Dedifferentiated amniotic fluid mesenchymal stem cell (primary cell): ENCODE results near the gene MARCHF11.

ENCODE experiments used
- DNase-seq: peaks from one replicate; pipeline ENCODE4 v3.0.0-alpha.2; 2016; ENCODE audit errors: extremely low spot score

MARCHF11 gene, protein sequence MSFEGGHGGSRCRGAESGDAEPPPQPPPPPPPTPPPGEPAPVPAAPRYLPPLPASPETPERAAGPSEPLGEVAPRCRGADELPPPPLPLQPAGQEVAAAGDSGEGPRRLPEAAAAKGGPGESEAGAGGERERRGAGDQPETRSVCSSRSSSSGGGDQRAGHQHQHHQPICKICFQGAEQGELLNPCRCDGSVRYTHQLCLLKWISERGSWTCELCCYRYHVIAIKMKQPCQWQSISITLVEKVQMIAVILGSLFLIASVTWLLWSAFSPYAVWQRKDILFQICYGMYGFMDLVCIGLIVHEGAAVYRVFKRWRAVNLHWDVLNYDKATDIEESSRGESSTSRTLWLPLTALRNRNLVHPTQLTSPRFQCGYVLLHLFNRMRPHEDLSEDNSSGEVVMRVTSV

DNA sequence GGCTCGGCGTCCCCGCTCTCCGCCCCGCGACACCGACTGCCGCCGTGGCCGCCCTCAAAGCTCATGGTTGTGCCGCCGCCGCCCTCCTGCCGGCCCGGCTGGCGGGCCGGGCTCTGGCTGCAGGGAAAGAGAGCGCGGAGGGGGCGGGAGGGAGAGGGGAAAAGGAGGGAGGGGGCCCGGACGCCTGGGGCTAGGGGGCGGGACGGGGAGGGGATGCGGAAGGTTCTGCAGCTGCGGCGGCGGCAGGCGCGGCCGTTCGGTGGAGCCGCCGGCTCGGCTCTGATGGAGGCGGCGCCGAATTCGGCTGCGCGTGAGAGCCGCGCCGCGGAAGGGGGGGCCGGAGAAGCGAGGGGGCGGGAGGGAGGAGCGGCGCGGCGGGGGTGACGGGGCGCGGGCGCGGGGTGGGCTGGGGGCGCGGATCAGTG lies at the start of gene MARCHF11:
Gene MARCHF11 (minus strand): TSS at position 281 of the 425 bp plus-strand sequence. CDS start 216 bp downstream, at position 65.
- no peak for DNase-seq

GRCh38 chr5:16225927-16226326 lies 46.3 kb upstream of the MARCHF11 start:
- no peak for DNase-seq

DNA sequence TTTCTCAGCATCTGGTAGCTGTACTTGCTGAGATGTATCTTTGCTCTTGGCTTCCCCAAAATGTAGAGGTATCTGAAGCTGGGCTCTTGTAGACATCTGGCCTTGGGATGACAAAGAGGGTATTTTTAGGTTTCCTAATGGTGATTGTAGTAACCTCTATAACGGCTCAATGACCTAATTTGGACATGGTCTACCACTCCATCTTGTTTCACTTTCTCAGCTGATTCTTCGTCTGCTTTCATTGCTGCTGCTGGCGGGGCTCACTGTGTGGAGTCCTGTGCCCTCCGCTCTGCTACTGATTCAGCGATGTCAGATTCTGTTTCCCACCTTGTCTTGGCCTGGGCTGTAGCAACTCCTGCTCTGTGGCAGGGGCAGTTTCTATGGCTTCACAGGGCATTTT lies 12.7 kb upstream of the MARCHF11 start:
- DNase-seq = no peak

DNA sequence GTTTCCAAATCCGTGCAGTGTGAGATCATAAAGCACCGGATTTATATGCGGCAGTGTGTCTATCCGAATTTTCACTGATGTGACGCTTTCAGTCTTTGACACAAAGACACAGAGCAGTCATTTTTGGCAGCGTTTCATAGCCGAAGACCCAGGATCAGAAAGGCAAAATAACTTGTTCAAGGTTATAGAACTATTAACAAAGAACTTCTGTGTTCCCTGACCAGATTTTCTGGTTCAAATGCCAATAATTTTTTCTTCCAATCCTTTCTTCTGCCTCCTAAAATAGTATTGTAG lies 1.1 kb upstream of the MARCHF11 start:
- no peak for DNase-seq

- DNase-seq = no peak
Observed at GRCh38 chr5:16179936-16180788, 571 bp upstream of the MARCHF11 start.

DNA sequence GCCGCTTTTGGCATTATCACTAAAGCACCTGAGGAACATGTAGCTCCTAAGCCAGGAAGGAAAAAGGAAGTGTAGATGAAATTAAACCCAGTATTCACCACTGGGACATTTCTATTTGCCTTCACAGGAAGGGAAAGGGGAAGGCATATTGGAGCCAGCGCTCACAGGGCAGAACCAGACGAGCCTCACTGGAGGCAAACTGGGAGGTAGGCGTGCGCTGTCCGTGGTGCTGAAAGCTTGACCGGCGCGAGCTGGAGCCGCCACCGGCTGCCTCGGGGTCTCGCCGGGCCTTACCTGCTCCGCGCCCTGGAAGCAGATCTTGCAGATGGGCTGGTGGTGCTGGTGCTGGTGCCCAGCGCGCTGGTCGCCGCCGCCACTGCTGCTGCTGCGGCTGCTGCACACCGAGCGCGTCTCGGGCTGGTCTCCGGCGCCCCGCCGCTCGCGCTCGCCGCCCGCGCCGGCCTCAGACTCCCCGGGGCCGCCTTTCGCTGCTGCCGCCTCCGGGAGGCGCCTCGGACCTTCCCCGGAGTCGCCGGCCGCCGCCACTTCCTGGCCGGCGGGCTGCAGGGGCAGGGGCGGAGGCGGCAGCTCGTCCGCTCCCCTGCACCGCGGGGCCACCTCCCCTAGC lies 732 bp downstream of the MARCHF11 start:
- DNase-seq = no peak

DNA sequence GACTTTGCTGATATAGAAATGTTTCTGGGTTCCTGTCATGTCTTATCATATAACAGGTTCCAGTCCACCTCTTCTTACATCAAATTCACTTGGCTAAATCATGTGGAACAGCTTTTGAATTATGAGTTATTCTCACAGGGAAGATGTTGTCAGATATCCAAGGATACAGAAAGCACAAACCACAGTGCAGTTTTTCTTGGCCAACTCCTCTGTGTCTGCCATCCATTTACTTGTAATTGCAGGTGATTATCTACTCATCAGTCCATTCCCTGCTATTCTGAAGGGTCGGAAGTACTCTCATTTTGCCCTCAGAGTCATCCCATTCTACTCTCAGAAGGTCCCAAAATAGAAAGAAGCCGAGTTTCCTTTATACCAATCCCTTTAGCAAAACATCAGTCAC lies 10.0 kb downstream of the MARCHF11 start:
- no peak for DNase-seq

- peak; percentile 49 for DNase-seq
Observed at GRCh38 chr5:16160706-16161105, 18.9 kb downstream of the MARCHF11 start.

DNA sequence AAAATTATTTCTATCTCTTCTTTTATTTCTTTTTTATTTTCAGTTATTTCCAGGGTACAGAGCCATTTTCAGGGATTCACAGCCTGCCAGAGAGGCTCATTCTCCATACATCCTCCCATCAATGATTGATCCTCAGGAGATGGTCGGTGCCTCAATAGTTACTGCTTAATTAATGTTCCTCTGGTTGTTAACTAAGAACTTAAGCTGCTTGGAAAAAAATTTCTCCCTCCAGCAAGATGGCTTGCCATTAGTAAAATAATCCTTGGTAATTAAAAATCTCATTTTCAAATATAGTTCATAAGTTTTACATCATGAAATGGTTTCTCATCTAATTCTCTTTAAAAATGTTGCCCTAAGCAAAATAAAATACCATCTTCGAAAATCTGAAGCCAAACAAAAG lies 20.0 kb downstream of the MARCHF11 start:
- DNase-seq = no peak

DNA sequence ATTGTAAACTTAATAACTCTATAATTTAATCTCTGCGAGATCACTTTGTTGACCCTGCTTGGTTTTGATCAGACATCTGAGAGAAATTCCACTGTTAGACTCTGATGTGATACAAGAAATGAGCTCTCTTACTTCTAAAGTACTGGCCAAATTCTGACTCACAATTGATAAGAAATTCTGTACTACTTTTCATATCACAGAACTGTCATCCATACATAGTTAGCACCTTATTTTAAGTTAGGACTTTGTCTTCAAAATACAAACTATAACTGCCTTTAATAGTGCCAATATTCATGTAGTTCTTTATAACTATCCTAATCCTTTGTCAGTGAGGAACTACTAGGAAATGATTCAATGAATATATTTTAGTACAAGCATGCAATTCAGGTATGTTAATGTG lies 23.4 kb downstream of the MARCHF11 start:
- DNase-seq = no peak

DNA sequence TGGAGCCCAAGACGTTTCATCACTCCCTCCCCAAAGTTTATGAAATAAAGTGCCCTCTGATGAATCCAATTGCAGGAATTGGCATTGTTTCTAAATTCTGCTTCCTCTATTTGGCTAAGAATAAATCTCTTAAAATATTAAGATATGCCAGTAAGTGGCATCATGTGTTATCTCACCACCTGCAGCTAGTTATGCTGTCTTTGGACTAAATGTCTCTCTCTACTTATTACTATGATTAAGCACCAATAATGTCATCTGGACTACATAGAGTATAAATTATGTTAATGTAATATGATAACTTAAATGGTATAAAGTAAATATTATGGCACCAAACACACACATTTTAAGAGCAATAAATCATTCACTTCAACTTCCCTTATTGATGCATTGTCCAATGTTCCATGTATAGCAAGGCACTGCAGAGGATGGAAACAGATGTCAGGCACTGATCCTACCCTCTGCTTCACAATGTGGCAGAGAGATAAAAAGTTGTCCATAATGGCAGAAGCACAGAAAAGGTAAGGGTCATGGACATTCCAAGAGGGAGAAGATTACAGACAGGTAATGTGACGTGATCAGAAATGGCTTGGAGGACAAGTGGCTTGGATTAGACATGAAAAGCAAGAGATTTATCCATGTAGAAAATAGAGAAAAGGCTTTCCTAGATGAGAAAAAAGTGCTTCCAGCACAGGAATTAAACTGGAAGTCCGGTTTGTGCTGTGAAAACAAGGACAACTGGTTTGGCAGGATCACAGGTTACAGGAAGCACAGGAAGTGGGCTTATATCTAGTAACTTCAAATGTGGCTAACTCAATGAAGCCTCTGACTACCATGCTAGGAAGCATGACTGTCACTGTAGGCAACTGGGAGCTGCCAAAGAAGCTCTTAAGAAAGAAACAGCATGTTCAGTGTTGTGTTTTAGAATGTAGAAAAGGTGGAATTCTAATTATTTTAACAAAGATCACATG lies 26.7 kb downstream of the MARCHF11 start:
- no peak for DNase-seq

DNA sequence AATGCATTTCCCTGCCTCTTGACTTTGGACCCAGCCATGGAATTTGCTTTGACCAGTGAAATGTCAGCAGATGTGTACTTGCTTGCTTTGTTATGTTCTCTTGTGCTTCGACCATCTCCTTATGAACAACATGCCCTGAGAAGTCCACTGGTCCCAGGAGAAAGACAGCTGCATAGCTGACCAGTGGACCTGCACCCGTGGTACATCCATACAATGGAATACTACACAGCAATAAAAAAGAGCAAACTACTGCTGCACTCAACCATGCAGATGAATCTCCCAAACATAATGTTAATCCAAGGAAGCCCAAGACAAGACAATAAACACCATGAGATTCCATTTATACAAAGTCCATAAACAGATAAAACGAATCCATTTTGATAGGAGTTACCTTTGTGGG lies 30.0 kb downstream of the MARCHF11 start:
- no peak for DNase-seq

DNA sequence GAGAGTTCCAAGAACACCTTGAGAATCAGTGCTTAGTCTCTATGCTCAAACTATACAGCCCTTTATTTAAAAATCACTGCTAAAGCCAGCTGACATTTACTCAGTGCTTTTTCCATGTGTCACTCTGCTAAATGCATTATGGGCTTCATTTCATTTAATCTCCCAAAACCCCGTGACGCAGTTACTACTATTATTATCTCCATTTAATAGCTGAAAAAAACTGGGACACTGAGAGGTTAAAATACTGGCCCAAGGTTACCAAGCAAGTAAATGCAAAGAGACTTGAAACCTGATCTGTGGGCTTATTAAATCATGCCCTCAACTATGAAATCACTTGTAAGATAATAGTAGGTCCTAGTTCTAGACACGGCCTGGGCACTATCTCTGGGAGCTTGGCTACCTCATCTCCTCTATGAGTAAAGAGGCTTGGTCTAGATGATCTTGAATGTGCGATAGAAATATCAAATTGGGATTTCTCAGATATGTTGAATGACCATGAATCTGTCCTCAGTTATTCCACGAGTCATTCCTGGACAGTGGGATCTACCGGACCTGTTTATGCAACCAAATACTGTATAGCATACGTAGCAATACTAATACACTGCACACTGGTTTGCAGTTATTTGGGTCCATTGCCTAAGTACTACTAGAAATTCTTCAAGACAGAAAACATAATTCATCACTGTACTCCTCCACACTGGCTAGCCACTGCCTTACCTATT lies 32.3 kb downstream of the MARCHF11 start:
- no peak for DNase-seq

- DNase-seq = no peak
Observed at GRCh38 chr5:16144416-16144815, 35.2 kb downstream of the MARCHF11 start.

- no peak for DNase-seq
Observed at GRCh38 chr5:16143361-16144049, 36.1 kb downstream of the MARCHF11 start.

GRCh38 chr5:16140944-16141343 lies 38.6 kb downstream of the MARCHF11 start:
- DNase-seq = no peak

- no peak for DNase-seq
Observed at GRCh38 chr5:16140417-16140816, 39.2 kb downstream of the MARCHF11 start.

DNA sequence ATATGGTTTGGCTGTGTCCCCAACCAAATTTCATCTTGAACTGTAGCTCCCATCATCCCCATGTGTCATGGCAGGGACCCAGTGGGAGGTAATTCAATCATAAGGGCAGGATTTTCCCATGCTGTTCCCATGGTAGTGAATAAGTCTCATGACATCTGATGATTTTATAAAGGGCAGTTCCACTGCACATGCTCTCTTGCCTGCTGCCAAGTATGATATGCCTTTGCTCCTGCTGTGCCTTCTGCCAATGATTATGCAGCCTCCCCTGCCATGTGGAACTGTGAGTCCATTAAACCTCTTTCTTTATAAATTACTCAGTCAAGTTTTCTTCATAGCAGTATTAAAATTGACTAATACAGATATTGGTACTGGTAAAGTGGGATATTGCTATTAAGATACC lies 42.4 kb downstream of the MARCHF11 start:
- no peak for DNase-seq

GRCh38 chr5:16135506-16135905 lies 44.1 kb downstream of the MARCHF11 start:
- no peak for DNase-seq

GRCh38 chr5:16135003-16135402 lies 44.6 kb downstream of the MARCHF11 start:
- no peak for DNase-seq
